HG03575 (cell line): ENCODE data around the gene TMC2.
"Not testable (repeated sequence)": the region's sequence is repeated elsewhere in the genome, so short reads cannot be mapped to it uniquely, and the experiment has no call there.

Source experiments
- ATAC-seq: cut with Tn5 transposase; IDR thresholded peaks from one replicate; pipeline ENCODE4 v1.9.1; 2021; ENCODE audit not compliant: unreplicated experiment, insufficient number of reproducible peaks, low FRiP score; ENCODE audit errors: extremely low read depth

Gene TMC2

GRCh38 chr20:2522826-2523429, 13.4 kb upstream of the TMC2 start:
- not testable (repeated sequence) for ATAC-seq

- no peak for ATAC-seq
Measured at GRCh38 chr20:2523919-2524708, 12.3 kb upstream of the TMC2 start.

DNA sequence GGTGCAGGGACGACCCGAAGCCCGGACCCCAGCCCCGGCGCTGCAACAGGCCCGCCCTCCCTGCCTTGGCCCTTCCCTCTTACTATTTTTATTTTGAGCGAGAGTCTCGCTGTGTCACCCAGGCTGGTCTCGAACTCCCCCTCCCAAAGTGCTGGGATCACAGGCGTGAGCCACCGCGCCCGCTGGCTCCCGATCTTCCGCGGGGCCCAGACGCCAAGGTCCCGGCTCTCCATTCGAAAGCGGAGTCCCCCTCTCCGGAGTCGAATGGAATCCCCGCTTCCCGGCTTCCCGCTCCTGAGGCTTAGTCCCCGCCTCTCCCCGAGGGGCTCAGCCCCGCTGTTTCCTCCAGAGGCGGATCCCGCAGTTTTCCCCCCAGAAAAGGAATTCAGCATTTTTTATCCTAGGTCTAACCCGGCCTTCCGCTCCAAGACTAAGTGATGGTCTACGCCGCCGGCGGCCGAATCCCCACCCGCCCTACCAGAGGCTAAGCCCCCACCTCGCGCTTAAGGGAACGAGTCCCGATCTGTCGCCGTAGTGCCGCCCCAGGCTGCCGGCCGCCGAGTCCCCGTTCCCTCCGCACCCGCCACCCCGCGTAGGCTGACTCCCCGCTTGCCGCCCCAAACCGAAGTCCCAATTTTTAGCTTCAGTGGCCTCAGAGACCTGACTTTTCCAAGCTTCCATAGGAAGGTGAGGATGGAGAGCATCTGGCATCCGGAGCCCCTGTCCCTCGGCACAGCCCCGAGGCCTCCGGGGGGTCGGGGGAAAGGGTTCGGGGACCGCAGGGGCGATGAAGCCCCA, 11.5 kb upstream of the TMC2 start:
- ATAC-seq: no peak

GRCh38 chr20:2526218-2526583, 10.2 kb upstream of the TMC2 start:
- not testable (repeated sequence) for ATAC-seq

DNA sequence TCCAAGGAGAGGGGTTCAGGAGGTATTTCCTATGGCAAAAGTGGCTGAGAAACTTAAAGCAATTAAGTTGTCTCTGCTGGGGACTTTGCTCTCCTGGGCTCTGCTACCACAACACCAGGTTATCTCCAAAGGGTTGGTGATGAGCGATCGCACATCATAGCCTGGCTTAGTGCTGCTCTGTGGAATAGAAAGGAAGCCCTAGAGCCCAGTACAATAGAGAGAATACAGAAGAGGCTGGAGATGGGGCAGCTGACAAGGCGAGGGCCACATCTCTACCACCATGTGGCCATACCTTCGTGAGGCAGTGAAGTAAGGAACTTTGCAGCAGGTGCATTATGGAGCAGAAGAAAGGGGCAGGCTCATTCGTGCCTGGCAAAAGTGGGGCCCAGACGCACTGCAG, 8.6 kb upstream of the TMC2 start:
- ATAC-seq: no peak

DNA sequence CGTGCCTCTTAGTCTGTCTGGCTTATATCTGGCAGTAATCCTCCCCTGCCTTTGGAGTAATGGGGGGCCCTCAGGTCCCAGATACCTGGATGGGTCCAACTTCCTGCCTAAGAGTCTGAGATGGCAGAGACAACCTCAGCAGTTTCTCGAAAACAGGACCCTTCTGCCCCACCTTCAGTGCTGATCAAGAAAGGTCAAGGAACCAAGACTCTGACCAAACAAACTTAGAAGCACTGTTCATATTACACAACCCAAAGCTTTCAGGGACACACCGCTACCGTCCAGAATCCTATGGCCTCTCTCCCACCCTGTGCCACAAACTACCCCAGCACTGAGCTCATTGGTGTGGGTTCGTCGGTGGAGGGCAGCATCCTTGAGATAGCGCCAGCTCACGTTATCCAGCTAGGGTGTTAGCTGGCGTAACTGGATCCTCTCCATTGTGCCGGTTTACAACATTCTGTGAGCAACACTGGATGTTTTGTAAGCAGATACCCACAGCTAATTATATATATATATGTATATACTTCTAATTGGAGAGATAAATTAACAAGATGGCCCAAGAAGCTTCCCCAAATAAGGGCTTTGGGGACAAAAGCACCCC, 7.6 kb upstream of the TMC2 start:
- ATAC-seq: no peak

DNA sequence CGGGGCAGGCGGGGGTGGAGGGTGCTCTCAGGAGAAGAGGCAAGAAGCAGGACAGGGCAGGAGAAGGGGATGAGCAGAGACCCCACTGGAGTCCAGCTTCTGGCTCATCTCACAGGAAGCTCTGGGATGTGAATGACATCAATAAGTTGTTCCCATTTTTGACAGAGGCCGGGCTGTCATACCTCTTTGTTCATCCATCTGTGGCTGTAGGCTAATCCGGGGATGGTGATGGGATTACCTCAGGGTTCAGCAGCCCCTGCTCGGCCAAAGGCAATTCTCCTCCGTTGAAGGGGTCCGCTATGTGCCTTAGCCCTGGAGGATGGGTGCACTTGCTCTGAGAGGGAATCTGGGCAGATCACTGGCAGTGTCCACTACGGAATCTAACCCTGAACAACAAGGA, 3.3 kb upstream of the TMC2 start:
- no peak for ATAC-seq

GRCh38 chr20:2535711-2536559, 438 bp upstream of the TMC2 start:
- ATAC-seq: no peak

DNA sequence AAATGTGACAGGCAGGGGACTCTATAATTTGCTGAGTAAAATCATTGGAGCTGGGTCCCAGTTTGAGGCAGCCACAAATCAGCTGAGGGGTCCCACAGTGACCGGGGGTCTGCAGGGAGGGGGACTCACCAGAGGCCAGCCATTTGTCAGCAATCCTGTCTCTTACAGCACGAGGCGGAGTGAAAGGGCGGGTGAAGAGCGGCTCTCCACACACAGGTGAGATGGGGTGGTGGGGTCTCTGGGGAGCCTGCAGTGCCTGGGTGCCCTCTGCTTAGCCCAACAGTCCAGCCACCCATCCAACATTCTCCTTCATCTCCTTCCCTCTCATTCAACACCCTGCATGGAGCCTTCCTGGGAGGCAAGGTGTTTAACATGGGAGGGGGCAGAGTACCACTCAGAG, 728 bp downstream of the TMC2 start:
- ATAC-seq: no peak

- no peak for ATAC-seq
Measured at GRCh38 chr20:2538356-2538755, 2.0 kb downstream of the TMC2 start.

GRCh38 chr20:2538931-2539720, 2.8 kb downstream of the TMC2 start:
- no peak for ATAC-seq

GRCh38 chr20:2541940-2542339, 5.6 kb downstream of the TMC2 start:
- ATAC-seq: no peak

DNA sequence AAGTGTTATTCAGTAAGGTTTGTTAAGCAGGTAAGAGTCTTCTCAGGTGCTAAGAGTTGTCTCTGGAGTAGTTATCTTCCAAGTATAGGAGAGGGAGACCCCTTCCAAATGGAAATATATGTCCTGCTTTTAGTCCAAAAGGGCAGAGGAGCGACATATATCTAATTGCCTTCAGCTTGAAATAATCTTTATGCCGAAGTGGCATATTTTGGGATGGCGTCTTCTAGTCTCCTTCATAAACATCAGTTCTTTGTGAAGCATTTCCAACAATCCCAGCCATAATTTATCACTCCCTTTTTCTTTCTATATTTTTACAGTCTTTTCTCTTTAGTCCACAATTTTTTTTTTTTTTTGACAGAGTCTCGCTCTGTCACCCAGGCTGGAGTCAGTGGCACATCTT, 6.0 kb downstream of the TMC2 start:
- ATAC-seq: no peak

DNA sequence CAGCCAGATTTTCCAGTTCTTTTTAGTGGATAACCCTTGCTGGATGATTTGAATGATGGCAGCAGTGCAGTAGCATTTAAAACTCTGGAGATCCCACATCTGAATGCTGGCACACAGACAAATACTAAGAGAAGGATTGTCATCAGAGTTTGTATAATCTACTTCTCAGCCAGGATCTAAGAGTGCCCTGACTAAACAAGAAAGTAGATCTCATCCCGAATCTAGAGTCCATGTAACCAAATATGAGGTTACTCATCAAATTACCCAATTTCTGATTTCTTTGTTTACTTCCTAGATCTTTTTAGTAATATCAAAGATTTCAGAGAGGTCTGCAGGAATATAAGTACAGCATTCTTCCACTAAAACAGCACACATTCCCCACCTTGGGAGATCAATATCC, 7.8 kb downstream of the TMC2 start:
- ATAC-seq: no peak

GRCh38 chr20:2545594-2545993, 9.2 kb downstream of the TMC2 start:
- ATAC-seq: no peak

DNA sequence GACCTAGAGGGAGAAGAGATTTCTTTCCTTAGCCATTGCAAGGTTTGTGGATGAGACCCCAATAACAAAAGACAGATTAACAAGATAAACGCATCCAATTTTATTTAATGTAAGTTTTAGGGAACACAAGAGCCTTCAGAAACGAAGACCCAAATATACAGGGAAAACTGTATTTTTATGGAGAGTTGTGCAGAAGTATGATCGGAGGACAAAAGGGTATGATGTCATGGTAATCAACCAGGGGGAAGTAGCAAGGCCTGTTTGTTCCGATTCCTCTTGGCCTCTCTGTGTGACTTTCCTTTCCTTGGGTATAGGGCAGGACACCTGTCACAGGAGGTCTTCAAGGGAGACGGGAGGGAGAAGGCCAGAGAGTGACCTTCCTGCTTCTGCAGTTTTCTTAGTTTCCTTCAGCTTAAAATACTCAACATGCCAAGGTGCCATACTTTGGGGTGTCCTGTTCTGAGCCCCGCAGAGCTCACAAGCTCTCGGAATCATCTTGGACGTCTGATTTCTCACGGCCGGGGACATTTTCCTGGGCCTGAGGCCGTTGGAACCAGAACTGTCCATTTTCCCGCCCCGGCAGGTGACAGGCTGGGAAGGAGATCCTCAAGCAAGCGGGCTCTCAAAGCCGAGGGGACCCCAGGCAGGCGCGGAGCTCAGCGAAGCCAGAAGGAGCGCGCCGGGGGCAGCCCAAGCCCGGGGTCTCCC, 21.7 kb downstream of the TMC2 start:
- ATAC-seq: no peak

DNA sequence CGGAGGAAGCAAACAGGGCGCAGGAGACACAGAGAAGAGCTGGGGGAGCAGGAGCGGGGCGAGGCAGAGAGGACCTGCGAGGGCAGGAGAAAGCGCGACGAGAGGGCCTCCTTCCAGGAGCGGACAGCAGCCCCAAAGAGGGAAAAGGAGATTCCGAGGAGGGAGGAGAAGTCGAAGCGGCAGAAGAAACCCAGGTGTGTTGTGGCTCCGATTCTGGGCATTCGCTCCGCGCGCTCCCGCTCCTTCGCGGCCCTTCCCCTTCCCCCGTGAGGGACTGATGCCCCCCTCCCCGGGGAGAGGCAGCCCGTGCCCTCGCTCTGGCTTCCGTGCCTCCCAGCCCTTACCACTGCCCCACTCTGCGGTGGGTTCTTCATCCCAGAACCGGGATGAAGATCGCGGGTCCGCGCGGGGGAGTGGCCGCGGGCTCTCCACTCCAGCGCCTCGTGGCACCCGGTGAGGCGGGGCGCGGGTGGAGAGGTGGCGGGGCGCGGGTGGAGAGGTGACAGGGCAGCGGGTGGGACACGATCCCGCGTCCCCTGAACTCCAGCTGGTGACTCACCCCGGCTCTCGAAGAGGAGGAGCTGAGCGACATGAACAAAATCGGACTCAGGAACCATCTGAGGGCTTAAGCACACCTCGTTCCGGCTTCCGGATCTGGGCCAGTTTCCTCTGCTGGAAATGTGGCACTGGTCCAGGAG, 22.4 kb downstream of the TMC2 start:
- ATAC-seq: no peak
